Osteocyte (in vitro differentiated cells): ENCODE results near the gene GNL3. TPM values are rescaled to one million over a fixed set of nuclear protein-coding genes. Genes with fewer than 3 reads are reported as not detected.

ENCODE experiments used
- total RNA-seq: library from RNA; stranded (reverse); gene quantifications from 2 replicates; pipeline ENCODE4 v1.2.1, GENCODE V29; 2021

GNL3 gene
- total RNA-seq, 1 donor from 2014 or later = 69.8 TPM

Other genes starting within 250 kb of the GNL3 start
- gene SEMA3G, start 240.9 kb upstream of the GNL3 start, total RNA-seq = not detected in 2 replicates
- gene TNNC1, start 232.0 kb upstream of the GNL3 start, total RNA-seq = 0.60 TPM in 1 of 2 replicates, not detected in the other
- gene NISCH, start 230.4 kb upstream of the GNL3 start, total RNA-seq = 130 and 138 TPM in 2 replicates
- gene STAB1, start 190.7 kb upstream of the GNL3 start, total RNA-seq = not detected in 2 replicates
- 178 and 188 TPM in 2 replicates for gene NT5DC2, start 152.2 kb upstream of the GNL3 start, total RNA-seq
- 18.4 and 18.6 TPM in 2 replicates for gene UQCC5, start 149.4 kb upstream of the GNL3 start, total RNA-seq
- gene PBRM1, start 119 bp upstream of the GNL3 start, total RNA-seq = 74.5 and 78.3 TPM in 2 replicates
- 86.3 and 97.4 TPM in 2 replicates for gene GLT8D1, start 19.8 kb downstream of the GNL3 start, total RNA-seq
- gene SPCS1, start 20.1 kb downstream of the GNL3 start, total RNA-seq = 120 and 124 TPM in 2 replicates
- gene NEK4, start 84.9 kb downstream of the GNL3 start, total RNA-seq = 17.3 and 23.1 TPM in 2 replicates
- gene ITIH1, start 91.6 kb downstream of the GNL3 start, total RNA-seq = not detected in 2 replicates
- gene ITIH3, start 108.8 kb downstream of the GNL3 start, total RNA-seq = 0.59 and 0.78 TPM in 2 replicates
- 7.1 and 7.2 TPM in 2 replicates for gene ITIH4, start 144.6 kb downstream of the GNL3 start, total RNA-seq
- gene MUSTN1, start 149.0 kb downstream of the GNL3 start, total RNA-seq = 2.0 and 6.2 TPM in 2 replicates
- gene STIMATE, start 211.5 kb downstream of the GNL3 start, total RNA-seq = 22.9 and 25.3 TPM in 2 replicates